B cell (primary cell): ENCODE measurements around the gene PPAN. TPM values are rescaled to one million over a fixed set of nuclear protein-coding genes. Genes with fewer than 3 reads are reported as not detected.

Experiments used
- ATAC-seq: fragments of 200-7000 bp; cut with Tn5 transposase; one replicate; pipeline ENCODE4 v1.10.0; 2021; ENCODE audit warnings: low read depth, mild to moderate bottlenecking, moderate number of reproducible peaks, moderate library complexity
- CTCF ChIA-PET: fragments of 350-600 bp; sonication (Branson Sonifier 250); formaldehyde crosslinking; loops from one replicate; lab custom pipeline; 2021; ENCODE audit warnings: antibody characterized with exemption, inconsistent platforms; lab: Charles Lee
- POLR2A ChIA-PET: fragments of 350-600 bp; sonication (Branson Sonifier 250); formaldehyde crosslinking; loops from one replicate; lab custom pipeline; 2021; ENCODE audit warnings: antibody characterized with exemption; lab: Charles Lee
- DNase-seq: peaks from one replicate; pipeline ENCODE4 v3.0.0; 2013
- H2AFZ ChIP-seq: 2 replicates; pipeline ENCODE4 v1.6.1; 2012; ENCODE audit warnings: mild to moderate bottlenecking, low read depth, low read length; ENCODE audit not compliant: insufficient read depth, poor library complexity, severe bottlenecking
- H3K27ac ChIP-seq, 2 donors: 1 replicate in 1 of 2; 2 replicates in 1 of 2; pipeline ENCODE4 v1.5.1; 2012 to 2013; ENCODE audit warnings: low read length in 2 of 2, mild to moderate bottlenecking in 2 of 2, moderate library complexity in 1 of 2
- H3K27me3 ChIP-seq, 4 experiments: fragments of 200-600 bp in 1 of 4; sonication (generic) in 1 of 4; replicated peaks in 1 of 4; 1 replicate in 2 of 4; 2 replicates in 2 of 4; pipeline versions ENCODE4 v1.6.1 to v1.7.0; 2013 to 2016; ENCODE audit warnings: low read length in 3 of 4, mild to moderate bottlenecking in 2 of 4, mixed read lengths in 1 of 4, moderate library complexity in 1 of 4; ENCODE audit not compliant: insufficient read depth in 4 of 4, control insufficient read depth in 3 of 4; ENCODE audit errors: control extremely low read depth in 1 of 4
- H3K36me3 ChIP-seq, 2 experiments: replicated peaks in 1 of 2; 1 replicate in 1 of 2; 2 replicates in 1 of 2; pipeline versions ENCODE4 v1.6.1 to v1.7.1; 2013; ENCODE audit warnings: low read length in 1 of 2; ENCODE audit not compliant: insufficient read depth in 2 of 2, control insufficient read depth in 1 of 2; ENCODE audit errors: control extremely low read depth in 1 of 2, extremely low read depth in 1 of 2
- H3K4me1 ChIP-seq, 2 donors: fragments of 200-600 bp in 1 of 2; sonication (generic) in 1 of 2; 1 replicate in 1 of 2; 2 replicates in 1 of 2; pipeline versions ENCODE4 v1.5.1 to v1.6.1; 2013 to 2017; ENCODE audit warnings: low read length in 2 of 2; ENCODE audit not compliant: control insufficient read depth in 2 of 2, insufficient read depth in 2 of 2
- H3K4me2 ChIP-seq: replicated peaks from 2 replicates; pipeline ENCODE3; 2012; ENCODE audit warnings: mild to moderate bottlenecking, low read depth, low read length; ENCODE audit not compliant: poor library complexity, severe bottlenecking
- H3K4me3 ChIP-seq, 5 experiments: fragments of 200-600 bp in 1 of 5; sonication (generic) in 1 of 5; 1 replicate in 3 of 5; 2 replicates in 2 of 5; pipeline versions ENCODE4 v1.5.1 to v1.7.0; 2011 to 2016; ENCODE audit warnings: low read length in 4 of 5, mild to moderate bottlenecking in 4 of 5, low read depth in 2 of 5, control low read depth in 1 of 5, moderate library complexity in 1 of 5; ENCODE audit not compliant: insufficient read depth in 1 of 5; ENCODE audit errors: control extremely low read depth in 1 of 5, extremely low read depth in 1 of 5
- H3K79me2 ChIP-seq: fragments of 200-600 bp; sonication (generic); one replicate; pipeline ENCODE4 v1.6.0; 2016; ENCODE audit warnings: low read length; ENCODE audit not compliant: control insufficient read depth, insufficient read depth
- H3K9ac ChIP-seq: fragments of 200-600 bp; sonication (generic); 2 replicates; pipeline ENCODE4 v1.6.1; 2017; ENCODE audit warnings: mild to moderate bottlenecking, low read length, moderate library complexity
- H3K9me3 ChIP-seq, 3 donors: one replicate each; pipeline versions ENCODE4 v1.6.1 to v1.7.1; 2013; ENCODE audit warnings: low read length in 2 of 3; ENCODE audit not compliant: control insufficient read depth in 2 of 3, insufficient read depth in 1 of 3; ENCODE audit errors: control extremely low read depth in 1 of 3
- H4K20me1 ChIP-seq: 2 replicates; pipeline ENCODE4 v1.6.0; 2012; ENCODE audit warnings: mild to moderate bottlenecking, low read length; ENCODE audit not compliant: insufficient read depth, control insufficient read depth, poor library complexity, severe bottlenecking
- H3K27ac Mint-ChIP-seq: one replicate; pipeline ENCODE4 v1.8.0; 2021; ENCODE audit warnings: mixed read lengths
- H3K27me3 Mint-ChIP-seq: one replicate; pipeline ENCODE4 v1.8.0; 2021; ENCODE audit warnings: mixed read lengths
- H3K4me1 Mint-ChIP-seq: one replicate; pipeline ENCODE4 v1.8.0; 2021; ENCODE audit warnings: mixed read lengths
- H3K4me3 Mint-ChIP-seq: one replicate; pipeline ENCODE4 v1.8.0; 2021; ENCODE audit warnings: mixed read lengths
- H3K9me3 Mint-ChIP-seq: one replicate; pipeline ENCODE4 v1.8.0; 2022; ENCODE audit warnings: mixed read lengths; ENCODE audit not compliant: insufficient read depth
- CTCF ChIP-seq: fragments of 200-600 bp; IDR thresholded peaks from one replicate; pipeline ENCODE4 v1.8.0; 2022; ENCODE audit warnings: antibody characterized with exemption, mild to moderate bottlenecking
- EZH2 ChIP-seq: IDR thresholded peaks from 2 replicates; pipeline ENCODE4 v1.6.1; 2012; ENCODE audit warnings: borderline replicate concordance, low read depth, mild to moderate bottlenecking, moderate library complexity, low read length; ENCODE audit not compliant: insufficient read depth, poor library complexity, severe bottlenecking
- WGBS: methylation state at CpG from one replicate; pipeline ENCODE4 v1.1.5; 2013; ENCODE audit warnings: missing lambda C conversion rate; ENCODE audit not compliant: insufficient coverage; 5-methylcytosine and 5-hydroxymethylcytosine counted together
- intact Hi-C: fragments of 100-400 bp; cut with micrococcal nuclease; formaldehyde crosslinking; loops from one replicate; pipeline ENCODE4 v1.10.0; 2022
- polyA plus RNA-seq: library from polyadenylated mRNA; depleted of rRNA; stranded (reverse); fragments of >200 nt; gene quantifications from 2 replicates; pipeline ENCODE4 v1.2.3, GENCODE V29; 2012
- total RNA-seq, 2 donors: library from RNA; stranded (reverse); fragments of 120-200 nt in 1 of 2; gene quantifications; 1 replicate in 1 of 2; 2 replicates in 1 of 2; pipeline versions ENCODE4 v1.2.3 to v1.2.4, GENCODE V29; 2013 to 2022

The PPAN gene
- total and polyA plus RNA-seq, 2 donors (not counting 1 experiment from before 2014, with no cell fraction given) = 42.2 to 88.0 TPM

GRCh38 chr19:10136936-10137335 lies 30.8 kb downstream of the PPAN start:
- ChIA-PET POLR2A (interaction anchor here (0.5 kb wide), 2 partner anchors 62 to 102 kb away, joined by 3 read pairs; no protein-coding TSS in a partner anchor), CTCF (no interaction called here)
- TF ChIP-seq EZH2 = no peak
- no peak for TF ChIP-seq CTCF
- WGBS = 98% methylated on average over 14 of the region's 14 CpGs
- Mint-ChIP-seq H3K4me1 (no peaks in the 10 kb centered on the region), H3K27me3 (no peaks in the 10 kb centered on the region), H3K9me3 (no peaks in the 10 kb centered on the region), H3K4me3 (no peak overlapping the region), H3K27ac (no peak overlapping the region)
- Histone ChIP-seq H3K4me2 (no peak overlapping the region), H3K36me3 (peaks cover 0 to 79% of the 10 kb centered on the region in 2 experiments), H3K27ac (no peak overlapping the region), H4K20me1 (no peaks in the 10 kb centered on the region), H3K4me3 (no peak overlapping the region), H2AFZ (no peak overlapping the region), H3K9me3 (peaks cover 0 to 6% (median 0%) of the 10 kb centered on the region in 3 donors), H3K79me2 (no peaks in the 10 kb centered on the region), H3K9ac (no peak overlapping the region), H3K4me1 (no peaks in the 10 kb centered on the region), H3K27me3 (no peaks in the 10 kb centered on the region)
- intact Hi-C loops = no loop called here
- ATAC-seq (no peak), DNase-seq (no peak)

GRCh38 chr19:10137751-10138682 lies 31.9 kb downstream of the PPAN start:
- H3K27ac Mint-ChIP-seq = no peak overlapping the region
- H3K4me1 Mint-ChIP-seq = no peaks in the 10 kb centered on the region
- H3K4me3 ChIP-seq = no peak overlapping the region
- H3K27ac ChIP-seq = no peak overlapping the region
- ATAC-seq (no peak), DNase-seq (no peak)
- no peaks in the 10 kb centered on the region for H3K9me3 Mint-ChIP-seq
- no peaks in the 10 kb centered on the region for H3K4me1 ChIP-seq
- peaks cover 0 to 85% of the 10 kb centered on the region in 2 experiments for H3K36me3 ChIP-seq
- no peaks in the 10 kb centered on the region for H3K27me3 Mint-ChIP-seq
- H3K9me3 ChIP-seq = peaks cover 0 to under 1% (median 0%) of the 10 kb centered on the region in 3 donors
- TF ChIP-seq CTCF (no peak), EZH2 (no peak)
- no peak overlapping the region for H2AFZ ChIP-seq
- CTCF ChIA-PET = interaction anchor here (0.5 kb wide), 1 partner anchor 878 kb away, joined by 3 read pairs; no protein-coding TSS in a partner anchor
- 96% methylated on average over 37 of the region's 38 CpGs for WGBS
- no peaks in the 10 kb centered on the region for H3K79me2 ChIP-seq
- no peak overlapping the region for H3K9ac ChIP-seq
- H3K4me3 Mint-ChIP-seq = no peak overlapping the region
- no peak overlapping the region for H3K4me2 ChIP-seq
- POLR2A ChIA-PET = interaction anchor here (0.6 kb wide), 1 partner anchor 664 kb away, joined by 5 read pairs; no protein-coding TSS in a partner anchor
- no peaks in the 10 kb centered on the region for H4K20me1 ChIP-seq
- no peaks in the 10 kb centered on the region for H3K27me3 ChIP-seq
- intact Hi-C loops = no loop called here
